Keratinocyte (primary cell): ENCODE results near the gene GJC1. TPM values are rescaled to one million over a fixed set of nuclear protein-coding genes. Genes with fewer than 3 reads are reported as not detected.
A peak's percentile ranks its signal among the peaks of the same experiment; 100 is the strongest.

Source experiments
- DNase-seq: peaks from one replicate; pipeline ENCODE4 v3.0.0-alpha.2; 2011; ENCODE audit warnings: low read depth, missing footprints, low spot score
- FAIRE-seq: peaks from 2 replicates; lab custom pipeline; 2011; peaks lifted over from hg19 to GRCh38; lab: Jason Lieb, UNC
- H2AFZ ChIP-seq: 2 replicates; pipeline ENCODE4 v1.6.0; 2012; ENCODE audit warnings: low read length, control low read depth, inconsistent platforms; ENCODE audit not compliant: control insufficient read depth
- H3K27ac ChIP-seq: 2 replicates; pipeline ENCODE4 v1.5.1; 2011; ENCODE audit warnings: low read length; ENCODE audit not compliant: control insufficient read depth, insufficient read depth
- H3K27me3 ChIP-seq: 3 replicates; pipeline ENCODE4 v1.6.0; 2011; ENCODE audit warnings: low read length; ENCODE audit not compliant: control insufficient read depth, insufficient read depth; ENCODE audit errors: extremely low read depth
- H3K36me3 ChIP-seq, 2 experiments: 2 replicates in 1 of 2; 3 replicates in 1 of 2; pipeline ENCODE4 v1.5.1; 2011; ENCODE audit warnings: low read length in 2 of 2, mild to moderate bottlenecking in 1 of 2; ENCODE audit not compliant: control insufficient read depth in 2 of 2, insufficient read depth in 2 of 2; ENCODE audit errors: extremely low read depth in 1 of 2
- H3K4me1 ChIP-seq: 3 replicates; pipeline ENCODE4 v1.5.1; 2011; ENCODE audit warnings: low read length; ENCODE audit not compliant: control insufficient read depth, insufficient read depth; ENCODE audit errors: extremely low read depth
- H3K4me2 ChIP-seq: 3 replicates; pipeline ENCODE4 v1.6.0; 2011; ENCODE audit warnings: low read depth, low read length; ENCODE audit not compliant: control insufficient read depth, insufficient read depth; ENCODE audit errors: extremely low read depth
- H3K4me3 ChIP-seq, 3 experiments: fragments of 200-600 bp in 1 of 3; sonication (generic) in 1 of 3; 2 replicates in 2 of 3; 3 replicates in 1 of 3; pipeline ENCODE4 v1.5.1; 2011 to 2016; ENCODE audit warnings: low read length in 3 of 3, mild to moderate bottlenecking in 3 of 3, control low read depth in 2 of 3, inconsistent platforms in 1 of 3, low read depth in 1 of 3, mixed read lengths in 1 of 3, mixed run types in 1 of 3, moderate library complexity in 1 of 3; ENCODE audit not compliant: control insufficient read depth in 2 of 3, insufficient read depth in 2 of 3; ENCODE audit errors: extremely low read depth in 1 of 3
- H3K79me2 ChIP-seq: 2 replicates; pipeline ENCODE4 v1.6.0; 2012; ENCODE audit warnings: low read length; ENCODE audit not compliant: control insufficient read depth, insufficient read depth
- H3K9ac ChIP-seq: 3 replicates; pipeline ENCODE4 v1.6.0; 2011; ENCODE audit warnings: low read length; ENCODE audit not compliant: control insufficient read depth, insufficient read depth; ENCODE audit errors: extremely low read depth
- H3K9me1 ChIP-seq: 3 replicates; pipeline ENCODE4 v1.6.0; 2011; ENCODE audit warnings: low read length; ENCODE audit not compliant: control insufficient read depth, insufficient read depth; ENCODE audit errors: extremely low read depth
- H3K9me3 ChIP-seq: 2 replicates; pipeline ENCODE4 v1.5.1; 2012; ENCODE audit warnings: low read depth, low read length; ENCODE audit not compliant: control insufficient read depth
- H4K20me1 ChIP-seq: 3 replicates; pipeline ENCODE4 v1.6.0; 2011; ENCODE audit warnings: low read length; ENCODE audit not compliant: control insufficient read depth, insufficient read depth; ENCODE audit errors: extremely low read depth
- CTCF ChIP-seq, 3 experiments: IDR thresholded peaks in 1 of 3; conservative IDR thresholded peaks in 1 of 3; optimal IDR thresholded peaks in 1 of 3; 2 replicates in 2 of 3; 3 replicates in 1 of 3; pipeline versions ENCODE3 to v1.5.1; 2011; ENCODE audit warnings: low read length in 3 of 3, mild to moderate bottlenecking in 3 of 3, moderate library complexity in 2 of 3, control low read depth in 1 of 3, inconsistent platforms in 1 of 3; ENCODE audit not compliant: insufficient read depth in 2 of 3; ENCODE audit errors: extremely low read depth in 1 of 3
- EZH2 ChIP-seq: IDR thresholded peaks from one replicate; pipeline ENCODE4 v1.6.1; 2012; ENCODE audit warnings: inconsistent platforms, mild to moderate bottlenecking, low read length, moderate library complexity
- dilution Hi-C: fragments of 300-500 bp; cut with MboI; formaldehyde crosslinking; loops from one replicate; pipeline ENCODE4 v1.7.0; 2020; ENCODE audit warnings: low sequenced_read_pairs; ENCODE audit not compliant: extremely low pct_ligation_motif_present
- polyA plus RNA-seq, 5 experiments: library from polyadenylated mRNA; depleted of rRNA in 3 of 5; stranded (reverse) in 3 of 5; stranded (forward) in 1 of 5; unstranded in 1 of 5; fragments of >200 nt; gene quantifications; 1 replicate in 1 of 5; 2 replicates in 3 of 5; 3 replicates in 1 of 5; pipeline versions ENCODE4 v1.2.1 to v1.2.3, GENCODE V29; 2011 to 2012; ENCODE audit warnings: missing spikeins in 2 of 5, low read depth in 1 of 5, low replicate concordance in 1 of 5

GJC1 gene
- polyA plus RNA-seq, 1 donor (not counting 4 experiments of a cell fraction or from before 2014, with no cell fraction given), result 11.1 TPM

GRCh38 chr17:44793885-44794842 is 35.9 kb downstream of the GJC1 start:
- Histone ChIP-seq H3K9ac (peak overlapping the region; percentile 15), H3K4me3 (no peak overlapping the region), H3K4me1 (peaks cover 27% of the 10 kb centered on the region), H3K9me1 (no peaks in the 10 kb centered on the region), H3K4me2 (peak overlapping the region; percentile 37), H2AFZ (no peak overlapping the region), H4K20me1 (no peaks in the 10 kb centered on the region), H3K27me3 (no peaks in the 10 kb centered on the region), H3K9me3 (no peaks in the 10 kb centered on the region), H3K79me2 (no peaks in the 10 kb centered on the region), H3K36me3 (peaks cover 4 to 10% of the 10 kb centered on the region in 2 experiments), H3K27ac (peak overlapping the region; percentile 51)
- dilution Hi-C loops, result no loop called here
- no peak for TF ChIP-seq CTCF (optimal IDR thresholded peaks at IDR 0.05 in 1 of 3, IDR thresholded peaks at IDR 0.05 in 1 of 3, conservative IDR thresholded peaks at IDR 0.05 in 1 of 3; ENCODE audit: extremely low read depth in 1 of 3, insufficient read depth in 2 of 3, low read length in 3 of 3)
- TF ChIP-seq EZH2, result no peak
- no peak for DNase-seq
- FAIRE-seq, result no peak

GRCh38 chr17:44792276-44792675 is 37.8 kb downstream of the GJC1 start:
- DNase-seq, result no peak
- FAIRE-seq, result peak; percentile 13
- H3K9me3 ChIP-seq, result no peaks in the 10 kb centered on the region
- no peak overlapping the region for H3K4me3 ChIP-seq
- no peak for TF ChIP-seq EZH2
- TF ChIP-seq CTCF (optimal IDR thresholded peaks at IDR 0.05 in 1 of 3, IDR thresholded peaks at IDR 0.05 in 1 of 3, conservative IDR thresholded peaks at IDR 0.05 in 1 of 3; ENCODE audit: extremely low read depth in 1 of 3, insufficient read depth in 2 of 3, low read length in 3 of 3), result no peak
- no peaks in the 10 kb centered on the region for H3K9me1 ChIP-seq
- no peaks in the 10 kb centered on the region for H3K79me2 ChIP-seq
- no peak overlapping the region for H2AFZ ChIP-seq
- no peaks in the 10 kb centered on the region for H3K27me3 ChIP-seq
- H3K4me2 ChIP-seq, result no peak overlapping the region
- no peaks in the 10 kb centered on the region for H4K20me1 ChIP-seq
- peaks cover under 1 to 3% of the 10 kb centered on the region in 2 experiments for H3K36me3 ChIP-seq
- H3K9ac ChIP-seq, result no peak overlapping the region
- dilution Hi-C loops, result no loop called here
- no peak overlapping the region for H3K27ac ChIP-seq
- peaks cover 27% of the 10 kb centered on the region for H3K4me1 ChIP-seq
